HG02840 (cell line): ENCODE results near the gene TTC12.

Experiments
- ATAC-seq: cut with Tn5 transposase; IDR thresholded peaks from one replicate; pipeline ENCODE4 v1.9.1; 2021; ENCODE audit warnings: mild to moderate bottlenecking, moderate library complexity, moderate number of reproducible peaks; ENCODE audit not compliant: unreplicated experiment, low FRiP score

Gene TTC12

GRCh38 chr11:113397821-113398220 is 83.4 kb downstream of the TTC12 start:
- no peak for ATAC-seq

GRCh38 chr11:113398669-113399430 is 84.5 kb downstream of the TTC12 start:
- no peak for ATAC-seq

DNA sequence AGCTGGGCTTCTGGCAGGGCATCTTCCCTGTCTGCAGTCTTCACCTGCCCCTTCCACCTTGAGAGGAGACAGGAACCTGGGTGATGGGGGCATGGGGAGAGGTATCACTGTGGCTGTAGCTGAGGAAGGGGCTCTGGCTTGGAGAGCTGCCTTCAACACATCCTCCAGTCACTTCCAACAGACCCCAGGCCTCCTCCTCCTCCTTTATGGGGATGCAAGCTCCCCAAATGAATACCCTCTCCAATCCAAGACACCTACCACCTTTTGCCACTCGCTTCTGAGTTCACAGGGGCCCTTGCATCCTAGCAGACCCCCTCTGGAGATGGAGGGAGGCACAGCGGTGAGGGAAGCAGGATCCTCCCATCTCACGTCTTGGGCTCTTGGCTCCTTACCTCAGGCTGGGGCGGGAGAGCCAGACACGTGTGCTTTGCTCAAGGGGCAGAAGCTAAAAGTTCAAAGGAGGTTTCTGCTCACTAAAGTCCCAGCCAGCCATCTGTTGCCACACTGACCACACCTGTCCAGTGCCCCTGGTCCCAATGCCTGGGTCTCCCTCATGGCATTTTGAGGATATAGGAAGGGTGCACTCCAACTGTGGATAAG is 86.3 kb downstream of the TTC12 start:
- ATAC-seq, result no peak

DNA sequence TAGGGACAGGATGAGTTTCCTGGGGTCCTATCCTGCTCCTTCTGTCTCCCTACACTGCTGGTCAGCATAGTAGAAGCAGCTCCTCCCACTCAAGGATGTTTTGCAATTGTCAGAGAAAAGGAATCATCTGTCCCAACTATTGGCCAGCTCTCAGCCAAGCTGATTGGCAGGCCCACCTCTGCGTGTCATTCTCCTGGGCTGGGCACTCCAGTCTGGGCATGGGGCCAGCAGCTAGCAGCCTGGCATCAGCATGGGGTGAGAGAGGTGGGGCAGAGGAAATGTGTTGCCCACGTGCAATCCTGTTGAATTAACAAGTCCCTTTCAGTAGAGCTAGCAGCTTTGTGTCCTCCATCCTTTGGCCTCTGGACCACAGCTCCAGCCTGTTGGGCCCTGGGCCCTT is 87.3 kb downstream of the TTC12 start:
- no peak for ATAC-seq

- ATAC-seq, result no peak
Observed at GRCh38 chr11:113404859-113405430, 90.6 kb downstream of the TTC12 start.

GRCh38 chr11:113405724-113406478 is 91.5 kb downstream of the TTC12 start:
- no peak for ATAC-seq

DNA sequence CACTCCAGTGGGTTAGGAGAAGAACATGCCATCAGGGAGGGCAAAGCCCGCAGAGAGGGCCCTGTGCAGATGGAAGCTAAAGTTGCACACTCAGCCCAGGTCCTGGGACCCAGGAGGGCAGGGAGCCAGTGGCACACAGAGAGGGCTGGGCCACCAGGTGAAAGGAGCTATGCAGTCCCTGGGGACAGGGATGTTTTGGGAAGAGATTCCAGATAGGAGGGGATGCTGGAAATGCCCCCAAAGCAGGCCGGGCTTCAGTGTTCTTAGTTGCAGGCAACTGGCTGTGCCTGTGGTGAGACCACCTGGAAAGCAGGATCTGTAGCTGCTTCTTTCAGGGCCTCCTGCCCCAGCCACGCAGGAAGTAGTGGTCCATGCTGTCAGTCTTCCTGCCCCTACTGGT is 92.8 kb downstream of the TTC12 start:
- no peak for ATAC-seq

GRCh38 chr11:113408206-113408605 is 93.8 kb downstream of the TTC12 start:
- no peak for ATAC-seq

DNA sequence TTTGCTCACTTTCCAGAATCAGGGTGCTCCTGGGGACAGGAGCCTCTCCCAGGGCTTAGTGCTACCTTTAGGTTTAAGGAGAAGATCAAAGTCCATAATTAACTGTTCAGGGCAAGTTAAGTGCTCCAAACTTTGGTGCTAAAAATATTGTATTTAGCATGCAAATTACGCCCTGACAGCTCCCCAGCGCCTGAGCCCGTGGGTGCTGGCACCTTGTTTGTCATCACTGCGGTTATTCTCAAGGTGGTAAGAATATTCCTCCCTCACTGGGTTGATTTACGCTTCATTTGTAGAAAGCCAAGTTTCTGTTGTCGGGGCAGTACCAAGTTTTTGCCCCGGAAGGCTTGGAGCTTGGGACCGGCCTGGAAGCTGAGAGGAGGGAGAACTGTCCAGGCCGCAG is 94.5 kb downstream of the TTC12 start:
- no peak for ATAC-seq

DNA sequence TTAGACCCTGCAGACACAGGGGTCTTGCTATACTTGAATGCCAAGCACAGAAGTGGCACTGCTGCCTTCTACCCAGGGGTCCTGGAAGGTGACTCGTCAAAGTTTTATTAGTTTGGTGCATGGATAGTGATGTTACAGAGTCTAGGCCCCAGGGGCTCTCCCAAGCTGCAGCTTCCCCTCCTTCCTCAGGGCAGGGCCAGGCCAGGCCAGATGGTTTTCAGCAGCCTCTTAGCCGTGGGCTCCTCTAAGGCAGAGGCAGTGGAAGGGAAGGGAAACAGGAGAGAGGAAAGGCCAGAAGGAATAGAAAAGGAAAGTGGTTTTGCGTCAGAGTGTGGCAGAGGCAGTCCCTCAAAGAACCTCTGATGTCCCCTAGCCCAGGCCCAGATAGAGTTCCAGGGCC is 95.1 kb downstream of the TTC12 start:
- no peak for ATAC-seq

GRCh38 chr11:113410414-113411135 is 96.2 kb downstream of the TTC12 start:
- no peak for ATAC-seq

GRCh38 chr11:113411536-113411935 is 97.2 kb downstream of the TTC12 start:
- ATAC-seq, result no peak

DNA sequence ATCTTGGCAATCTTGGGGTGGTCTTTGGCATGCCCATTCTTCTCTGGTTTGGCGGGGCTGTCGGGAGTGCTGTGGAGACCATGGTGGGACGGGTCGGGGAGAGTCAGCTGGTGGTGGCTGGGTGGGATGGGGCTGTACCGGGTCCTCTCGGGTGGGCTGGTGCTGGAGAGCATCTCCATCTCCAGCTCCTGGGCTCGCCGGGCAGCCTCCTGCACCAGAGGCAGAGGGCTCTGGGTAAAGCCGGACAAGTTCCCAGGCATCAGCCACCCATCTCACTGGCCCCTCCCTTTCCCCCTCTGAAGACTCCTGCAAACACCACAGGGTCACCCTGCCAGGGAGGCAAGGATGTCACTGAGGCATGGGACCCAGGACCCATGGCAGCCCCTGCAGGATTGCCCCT is 98.3 kb downstream of the TTC12 start:
- ATAC-seq, result no peak

- no peak for ATAC-seq
Observed at GRCh38 chr11:113415343-113415742, 101.0 kb downstream of the TTC12 start.
